Neutrophil (primary cell): Measurements from ENCODE around the gene SETD7.

Experiments
- H3K27ac ChIP-seq: fragments of 200-600 bp; sonication (generic); 2 replicates; pipeline ENCODE4 v1.5.1; 2016; ENCODE audit warnings: mild to moderate bottlenecking, moderate library complexity
- H3K27me3 ChIP-seq: fragments of 200-600 bp; sonication (generic); 2 replicates; pipeline ENCODE4 v1.6.0; 2016; ENCODE audit warnings: mild to moderate bottlenecking
- H3K36me3 ChIP-seq: fragments of 200-600 bp; sonication (generic); 2 replicates; pipeline ENCODE4 v1.5.1; 2017
- H3K4me1 ChIP-seq, 2 experiments: fragments of 200-600 bp in 1 of 2; sonication (generic) in 1 of 2; 1 replicate in 1 of 2; 2 replicates in 1 of 2; pipeline versions ENCODE4 v1.5.1 to v1.6.1; 2013 to 2016; ENCODE audit warnings: low read depth in 1 of 2, low read length in 1 of 2, mild to moderate bottlenecking in 1 of 2, moderate library complexity in 1 of 2; ENCODE audit not compliant: control insufficient read depth in 1 of 2, insufficient read depth in 1 of 2
- H3K4me3 ChIP-seq, 2 experiments: fragments of 200-600 bp in 1 of 2; sonication (generic) in 1 of 2; 1 replicate in 1 of 2; 2 replicates in 1 of 2; pipeline ENCODE4 v1.5.1; 2013 to 2016; ENCODE audit warnings: low read depth in 1 of 2, low read length in 1 of 2, mild to moderate bottlenecking in 1 of 2, moderate library complexity in 1 of 2
- H3K9me3 ChIP-seq: fragments of 200-600 bp; sonication (generic); 2 replicates; pipeline ENCODE4 v1.5.1; 2016
- TF ChIP-seq, protein P1 (sequence below): fragments of 200-600 bp; sonication (generic); IDR thresholded peaks from 2 replicates; pipeline ENCODE4 v1.5.1; 2016; ENCODE audit warnings: antibody characterized with exemption

The SETD7 gene

DNA sequence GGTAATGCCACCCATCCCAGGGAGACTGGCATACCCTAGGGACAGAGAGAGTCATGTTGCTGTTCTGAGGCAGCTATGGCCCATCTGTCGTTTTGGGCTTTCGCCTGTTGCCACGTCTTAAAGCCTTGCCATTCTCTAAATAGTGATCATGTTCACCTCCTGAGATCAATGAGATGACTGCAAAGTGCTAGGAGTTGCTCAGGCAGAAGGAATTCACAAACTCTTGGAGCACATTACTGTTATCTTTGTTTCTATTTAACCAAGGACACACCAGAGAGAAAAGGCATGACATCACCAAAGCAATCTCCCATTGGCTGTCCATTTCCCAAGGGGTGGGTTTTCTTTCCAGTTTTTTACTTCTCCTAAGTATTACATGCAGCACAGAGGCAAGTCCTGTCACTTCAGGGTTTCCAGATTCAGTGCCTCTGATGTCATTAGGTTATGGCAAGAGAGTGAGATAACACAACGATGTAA lies 37.1 kb upstream of the SETD7 start:
- TF ChIP-seq, protein P1, sequence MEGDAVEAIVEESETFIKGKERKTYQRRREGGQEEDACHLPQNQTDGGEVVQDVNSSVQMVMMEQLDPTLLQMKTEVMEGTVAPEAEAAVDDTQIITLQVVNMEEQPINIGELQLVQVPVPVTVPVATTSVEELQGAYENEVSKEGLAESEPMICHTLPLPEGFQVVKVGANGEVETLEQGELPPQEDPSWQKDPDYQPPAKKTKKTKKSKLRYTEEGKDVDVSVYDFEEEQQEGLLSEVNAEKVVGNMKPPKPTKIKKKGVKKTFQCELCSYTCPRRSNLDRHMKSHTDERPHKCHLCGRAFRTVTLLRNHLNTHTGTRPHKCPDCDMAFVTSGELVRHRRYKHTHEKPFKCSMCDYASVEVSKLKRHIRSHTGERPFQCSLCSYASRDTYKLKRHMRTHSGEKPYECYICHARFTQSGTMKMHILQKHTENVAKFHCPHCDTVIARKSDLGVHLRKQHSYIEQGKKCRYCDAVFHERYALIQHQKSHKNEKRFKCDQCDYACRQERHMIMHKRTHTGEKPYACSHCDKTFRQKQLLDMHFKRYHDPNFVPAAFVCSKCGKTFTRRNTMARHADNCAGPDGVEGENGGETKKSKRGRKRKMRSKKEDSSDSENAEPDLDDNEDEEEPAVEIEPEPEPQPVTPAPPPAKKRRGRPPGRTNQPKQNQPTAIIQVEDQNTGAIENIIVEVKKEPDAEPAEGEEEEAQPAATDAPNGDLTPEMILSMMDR, result no peak
- H3K4me3 ChIP-seq, result no peak overlapping the region
- no peaks in the 10 kb centered on the region for H3K36me3 ChIP-seq
- no peaks in the 10 kb centered on the region for H3K9me3 ChIP-seq
- H3K27ac ChIP-seq, result no peak overlapping the region
- H3K4me1 ChIP-seq, result no peaks in the 10 kb centered on the region
- H3K27me3 ChIP-seq, result peaks cover 21% of the 10 kb centered on the region

DNA sequence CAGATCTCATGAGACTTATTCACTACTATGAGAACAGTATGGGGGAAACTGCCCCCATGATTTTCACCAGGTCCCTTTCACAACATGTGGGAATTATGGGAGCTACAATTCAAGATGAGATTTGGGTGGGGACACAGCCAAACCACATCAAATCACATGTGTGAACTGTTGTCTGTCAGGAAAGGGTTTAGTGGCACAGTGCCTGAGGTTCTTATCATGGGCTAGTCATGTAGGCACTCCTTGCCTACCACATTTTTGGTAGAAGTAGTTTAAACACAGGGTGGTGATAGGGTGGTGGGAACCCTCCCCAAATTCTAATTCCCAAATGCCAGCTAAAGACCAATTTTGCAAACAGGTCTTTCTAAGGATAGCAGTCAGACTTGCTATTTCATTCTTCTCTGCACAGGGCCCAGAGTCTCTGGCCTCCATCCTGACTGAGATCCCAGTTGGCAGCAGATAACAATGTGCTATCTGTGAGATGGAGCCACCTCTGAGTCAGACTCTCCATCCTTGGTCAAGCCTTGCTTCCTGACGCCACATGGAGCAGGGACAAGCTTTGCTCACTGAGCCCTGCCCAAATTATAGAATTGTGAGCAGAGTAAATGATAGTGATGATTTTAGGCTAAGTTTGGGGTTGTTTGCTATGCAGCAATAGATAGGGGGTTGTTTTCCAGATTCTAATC lies 33.5 kb upstream of the SETD7 start:
- no peak overlapping the region for H3K4me3 ChIP-seq
- TF ChIP-seq, protein P1, result no peak
- no peaks in the 10 kb centered on the region for H3K9me3 ChIP-seq
- H3K4me1 ChIP-seq, result no peaks in the 10 kb centered on the region
- H3K27me3 ChIP-seq, result peaks cover 10% of the 10 kb centered on the region
- H3K27ac ChIP-seq, result no peak overlapping the region
- H3K36me3 ChIP-seq, result no peaks in the 10 kb centered on the region

DNA sequence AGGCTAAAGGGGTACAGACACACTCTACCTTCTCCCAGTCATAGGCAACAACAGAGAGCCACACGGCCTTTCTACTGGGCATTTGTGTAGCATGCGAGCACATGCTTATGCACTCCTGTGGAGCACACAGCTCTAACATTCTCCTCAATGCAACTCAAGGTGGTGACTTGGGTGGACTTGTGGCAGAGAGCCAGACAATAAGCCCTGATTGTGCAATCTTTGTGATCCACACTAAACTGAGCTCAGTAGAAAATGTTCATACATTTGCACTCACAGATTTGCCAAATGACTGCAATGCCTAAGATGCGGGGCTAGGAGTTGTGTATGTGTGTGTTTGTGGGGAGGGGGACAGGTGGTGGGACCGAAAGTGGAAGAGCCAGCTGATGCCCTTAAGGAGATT lies 31.4 kb upstream of the SETD7 start:
- no peak overlapping the region for H3K27ac ChIP-seq
- H3K36me3 ChIP-seq, result no peaks in the 10 kb centered on the region
- TF ChIP-seq, protein P1, result no peak
- no peaks in the 10 kb centered on the region for H3K4me1 ChIP-seq
- no peaks in the 10 kb centered on the region for H3K27me3 ChIP-seq
- H3K4me3 ChIP-seq, result no peak overlapping the region
- no peaks in the 10 kb centered on the region for H3K9me3 ChIP-seq

DNA sequence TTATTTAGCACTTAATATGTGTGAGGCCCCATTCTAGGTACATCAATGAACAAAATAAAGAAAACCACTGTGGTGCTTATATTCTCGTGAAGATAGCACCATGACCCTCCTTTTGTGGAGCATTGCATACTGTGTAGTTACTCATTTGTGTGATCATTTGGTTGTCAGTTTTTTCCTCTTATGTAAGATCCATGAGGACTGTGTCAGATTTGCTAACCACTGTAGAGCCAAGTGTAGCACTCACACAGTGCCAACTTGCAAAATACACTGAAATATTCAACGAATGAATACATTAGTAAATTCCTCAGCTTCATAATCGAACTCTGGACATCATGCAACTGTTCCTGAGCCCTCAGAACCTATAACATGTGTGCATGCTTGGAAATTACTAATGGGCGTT lies 29.5 kb upstream of the SETD7 start:
- no peaks in the 10 kb centered on the region for H3K27me3 ChIP-seq
- H3K4me3 ChIP-seq, result no peak overlapping the region
- no peaks in the 10 kb centered on the region for H3K9me3 ChIP-seq
- TF ChIP-seq, protein P1, result no peak
- no peak overlapping the region for H3K27ac ChIP-seq
- no peaks in the 10 kb centered on the region for H3K4me1 ChIP-seq
- H3K36me3 ChIP-seq, result no peaks in the 10 kb centered on the region

DNA sequence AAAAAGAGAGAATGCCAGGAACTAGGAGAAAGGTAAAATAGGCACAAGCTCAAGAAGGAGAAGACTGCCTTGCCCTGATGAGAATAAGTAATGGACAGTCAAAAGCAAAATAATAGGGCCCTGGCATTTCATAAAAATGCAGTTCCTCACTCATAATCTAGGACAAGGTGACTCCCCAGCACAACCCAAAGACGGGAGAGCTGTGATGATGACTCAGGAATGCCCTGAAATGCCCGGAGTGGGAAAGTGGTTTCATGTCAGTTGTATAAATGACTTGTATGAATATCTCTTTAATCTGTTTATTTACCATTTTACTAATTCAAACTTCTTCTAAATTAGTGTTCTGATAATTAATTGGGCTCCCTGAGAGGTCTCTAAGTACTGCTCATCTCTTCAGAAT lies 28.8 kb upstream of the SETD7 start:
- H3K4me1 ChIP-seq, result no peaks in the 10 kb centered on the region
- no peak overlapping the region for H3K27ac ChIP-seq
- H3K9me3 ChIP-seq, result no peaks in the 10 kb centered on the region
- no peak overlapping the region for H3K4me3 ChIP-seq
- H3K27me3 ChIP-seq, result no peaks in the 10 kb centered on the region
- no peaks in the 10 kb centered on the region for H3K36me3 ChIP-seq
- TF ChIP-seq, protein P1, result no peak
